ENCODE results near the gene UNC13C. TPM values are rescaled to one million over a fixed set of nuclear protein-coding genes. Genes with fewer than 3 reads are reported as not detected.

UNC13C gene
- polyA plus RNA-seq, 3 donors: 8.2 to 12.9 (median 10.4) TPM

GRCh38 chr15:54017251-54017650 is 39.0 kb downstream of the UNC13C start:
- DNase-seq (ENCODE audit: low read depth in 3 of 3, low spot score in 2 of 3): no peak

GRCh38 chr15:54017959-54018358 is 39.7 kb downstream of the UNC13C start:
- DNase-seq (ENCODE audit: low read depth in 3 of 3, low spot score in 2 of 3): no peak

- DNase-seq (ENCODE audit: low read depth in 3 of 3, low spot score in 2 of 3): no peak
Observed at GRCh38 chr15:54026258-54026657, 48.0 kb downstream of the UNC13C start.

- no peak for DNase-seq (ENCODE audit: low read depth in 3 of 3, low spot score in 2 of 3)
Observed at GRCh38 chr15:54026891-54027290, 48.6 kb downstream of the UNC13C start.

GRCh38 chr15:54029081-54029480 is 50.8 kb downstream of the UNC13C start:
- no peak for DNase-seq (ENCODE audit: low read depth in 3 of 3, low spot score in 2 of 3)

- DNase-seq (ENCODE audit: low read depth in 3 of 3, low spot score in 2 of 3): no peak
Observed at GRCh38 chr15:54032066-54032465, 53.8 kb downstream of the UNC13C start.

GRCh38 chr15:54033356-54033860 is 55.2 kb downstream of the UNC13C start:
- no peak for DNase-seq (ENCODE audit: low read depth in 3 of 3, low spot score in 2 of 3)

GRCh38 chr15:54033869-54034458 is 55.7 kb downstream of the UNC13C start:
- no peak for DNase-seq (ENCODE audit: low read depth in 3 of 3, low spot score in 2 of 3)

- DNase-seq (ENCODE audit: low read depth in 3 of 3, low spot score in 2 of 3): no peak
Observed at GRCh38 chr15:54035616-54036015, 57.4 kb downstream of the UNC13C start.

- DNase-seq (ENCODE audit: low read depth in 3 of 3, low spot score in 2 of 3): no peak
Observed at GRCh38 chr15:54045397-54045796, 67.2 kb downstream of the UNC13C start.

- DNase-seq (ENCODE audit: low read depth in 3 of 3, low spot score in 2 of 3): no peak
Observed at GRCh38 chr15:54046093-54046492, 67.9 kb downstream of the UNC13C start.

GRCh38 chr15:54064365-54064764 is 86.1 kb downstream of the UNC13C start:
- DNase-seq (ENCODE audit: low read depth in 3 of 3, low spot score in 2 of 3): no peak

- DNase-seq (ENCODE audit: low read depth in 3 of 3, low spot score in 2 of 3): no peak
Observed at GRCh38 chr15:54066403-54066802, 88.2 kb downstream of the UNC13C start.

- peak in 1 of 3 donors; percentile 5 for DNase-seq (ENCODE audit: low read depth in 3 of 3, low spot score in 2 of 3)
Observed at GRCh38 chr15:54082836-54083492, 104.7 kb downstream of the UNC13C start.

- DNase-seq (ENCODE audit: low read depth in 3 of 3, low spot score in 2 of 3): no peak
Observed at GRCh38 chr15:54083501-54083900, 105.3 kb downstream of the UNC13C start.

- no peak for DNase-seq (ENCODE audit: low read depth in 3 of 3, low spot score in 2 of 3)
Observed at GRCh38 chr15:54083991-54084390, 105.8 kb downstream of the UNC13C start.

GRCh38 chr15:54088837-54089236 is 110.6 kb downstream of the UNC13C start:
- DNase-seq (ENCODE audit: low read depth in 3 of 3, low spot score in 2 of 3): no peak

- DNase-seq (ENCODE audit: low read depth in 3 of 3, low spot score in 2 of 3): no peak
Observed at GRCh38 chr15:54089776-54090175, 111.5 kb downstream of the UNC13C start.

- DNase-seq (ENCODE audit: low read depth in 3 of 3, low spot score in 2 of 3): no peak
Observed at GRCh38 chr15:54091651-54092050, 113.4 kb downstream of the UNC13C start.

- DNase-seq (ENCODE audit: low read depth in 3 of 3, low spot score in 2 of 3): no peak
Observed at GRCh38 chr15:54094661-54095060, 116.4 kb downstream of the UNC13C start.

GRCh38 chr15:54097019-54097418 is 118.8 kb downstream of the UNC13C start:
- no peak for DNase-seq (ENCODE audit: low read depth in 3 of 3, low spot score in 2 of 3)

GRCh38 chr15:54099010-54099409 is 120.8 kb downstream of the UNC13C start:
- no peak for DNase-seq (ENCODE audit: low read depth in 3 of 3, low spot score in 2 of 3)

Data from right renal cortex interstitium (tissue), 3 donors.